CD14-positive monocyte (primary cell): Measurements from ENCODE around the gene ZNF277. TPM values are rescaled to one million over a fixed set of nuclear protein-coding genes. Genes with fewer than 3 reads are reported as not detected.
A peak's percentile ranks its signal among the peaks of the same experiment; 100 is the strongest.

Experiments used
- DNase-seq, 3 donors: peaks; one replicate each; pipeline ENCODE4 v3.0.0-alpha.2; 2011 to 2022
- H2AFZ ChIP-seq: 2 replicates; pipeline ENCODE4 v1.6.0; 2012; ENCODE audit warnings: mild to moderate bottlenecking, low read depth, low read length, inconsistent platforms; ENCODE audit not compliant: insufficient read depth, poor library complexity, severe bottlenecking
- H3K27ac ChIP-seq, 2 donors: 1 replicate in 1 of 2; 2 replicates in 1 of 2; pipeline ENCODE4 v1.5.1; 2012 to 2013; ENCODE audit warnings: low read length in 2 of 2, control low read depth in 1 of 2, inconsistent platforms in 1 of 2, low read depth in 1 of 2, mild to moderate bottlenecking in 1 of 2
- H3K27me3 ChIP-seq, 2 donors: one replicate each; pipeline versions ENCODE4 v1.6.0 to v1.6.1; 2011 to 2013; ENCODE audit warnings: low read length in 2 of 2; ENCODE audit not compliant: control insufficient read depth in 2 of 2, insufficient read depth in 2 of 2
- H3K36me3 ChIP-seq, 2 donors: replicated peaks in 1 of 2; 1 replicate in 1 of 2; 2 replicates in 1 of 2; pipeline versions ENCODE4 v1.5.1 to v1.6.1; 2012 to 2013; ENCODE audit warnings: low read length in 2 of 2, control low read depth in 1 of 2, inconsistent platforms in 1 of 2, mild to moderate bottlenecking in 1 of 2; ENCODE audit not compliant: insufficient read depth in 2 of 2, control insufficient read depth in 1 of 2
- H3K4me1 ChIP-seq, 2 donors: 1 replicate in 1 of 2; 2 replicates in 1 of 2; pipeline versions ENCODE4 v1.5.1 to v1.6.1; 2012 to 2013; ENCODE audit warnings: low read length in 2 of 2, control low read depth in 1 of 2, inconsistent platforms in 1 of 2, mild to moderate bottlenecking in 1 of 2, moderate library complexity in 1 of 2; ENCODE audit not compliant: insufficient read depth in 2 of 2, control insufficient read depth in 1 of 2
- H3K4me2 ChIP-seq: replicated peaks from 2 replicates; pipeline ENCODE3; 2012; ENCODE audit warnings: low read length, moderate library complexity, mild to moderate bottlenecking; ENCODE audit not compliant: poor library complexity, severe bottlenecking; ENCODE audit errors: extremely low read depth
- H3K4me3 ChIP-seq, 3 experiments: fragments of 200-600 bp in 1 of 3; sonication (generic) in 1 of 3; replicated peaks in 1 of 3; 1 replicate in 2 of 3; 2 replicates in 1 of 3; pipeline ENCODE4 v1.5.1; 2011 to 2013; ENCODE audit warnings: low read length in 3 of 3, mild to moderate bottlenecking in 3 of 3, control low read depth in 2 of 3, low read depth in 2 of 3, inconsistent platforms in 1 of 3, moderate library complexity in 1 of 3
- H3K79me2 ChIP-seq: 2 replicates; pipeline ENCODE4 v1.6.0; 2012; ENCODE audit warnings: mild to moderate bottlenecking, control low read depth, inconsistent platforms, low read length, moderate library complexity; ENCODE audit not compliant: insufficient read depth
- H3K9ac ChIP-seq: 2 replicates; pipeline ENCODE4 v1.6.0; 2017; ENCODE audit warnings: low read length, mild to moderate bottlenecking; ENCODE audit not compliant: insufficient read depth, poor library complexity, severe bottlenecking
- H3K9me3 ChIP-seq, 2 donors: replicated peaks in 1 of 2; 1 replicate in 1 of 2; 2 replicates in 1 of 2; pipeline versions ENCODE4 v1.5.1 to v1.6.1; 2012 to 2013; ENCODE audit warnings: low read length in 2 of 2, control low read depth in 1 of 2; ENCODE audit not compliant: control insufficient read depth in 1 of 2, insufficient read depth in 1 of 2
- H4K20me1 ChIP-seq: 2 replicates; pipeline ENCODE4 v1.6.0; 2012; ENCODE audit warnings: mild to moderate bottlenecking, low read length, control low read depth, moderate library complexity; ENCODE audit not compliant: insufficient read depth
- H3K27ac Mint-ChIP-seq, 7 donors: one replicate each; pipeline ENCODE4 v1.8.0; 2020; ENCODE audit warnings: mild to moderate bottlenecking in 7 of 7, mixed read lengths in 7 of 7, moderate library complexity in 6 of 7, inconsistent platforms in 2 of 7
- H3K27me3 Mint-ChIP-seq, 3 donors: one replicate each; pipeline ENCODE4 v1.8.0; 2021 to 2022; ENCODE audit warnings: low read depth in 3 of 3, mild to moderate bottlenecking in 3 of 3, mixed read lengths in 3 of 3, moderate library complexity in 3 of 3, inconsistent platforms in 1 of 3
- H3K36me3 Mint-ChIP-seq, 2 donors: one replicate each; pipeline ENCODE4 v1.8.0; 2020; ENCODE audit warnings: mixed read lengths in 2 of 2, inconsistent platforms in 1 of 2, mild to moderate bottlenecking in 1 of 2
- H3K4me1 Mint-ChIP-seq: one replicate; pipeline ENCODE4 v1.8.0; 2020; ENCODE audit warnings: mild to moderate bottlenecking, mixed read lengths
- H3K4me3 Mint-ChIP-seq, 2 donors: one replicate each; pipeline ENCODE4 v1.8.0; 2020; ENCODE audit warnings: mild to moderate bottlenecking in 2 of 2, mixed read lengths in 2 of 2, moderate library complexity in 1 of 2
- H3K9me3 Mint-ChIP-seq, 7 donors: one replicate each; pipeline ENCODE4 v1.8.0; 2020 to 2022; ENCODE audit warnings: mixed read lengths in 7 of 7, mild to moderate bottlenecking in 6 of 7, moderate library complexity in 6 of 7, inconsistent platforms in 2 of 7
- WGBS: methylation state at CpG from one replicate; pipeline ENCODE4 v1.1.5; 2013; ENCODE audit warnings: missing lambda C conversion rate; ENCODE audit not compliant: insufficient coverage; 5-methylcytosine and 5-hydroxymethylcytosine counted together
- intact Hi-C, 2 donors: fragments of 100-400 bp; cut with micrococcal nuclease; formaldehyde crosslinking; loops; one replicate each; pipeline versions ENCODE4 v1.15.0 to v1.15.1; 2023
- polyA plus RNA-seq, 3 donors: library from polyadenylated mRNA; depleted of rRNA in 1 of 3; unstranded in 2 of 3; stranded (reverse) in 1 of 3; fragments of 300-500 nt in 2 of 3; fragments of >200 nt in 1 of 3; fragmentation: Illumina TruSeq in 2 of 3; gene quantifications; 1 replicate in 2 of 3; 2 replicates in 1 of 3; pipeline ENCODE4 v1.2.3, GENCODE V29; 2012 to 2021
- TF ChIP-seq, protein P1 (sequence below): fragments of 200-600 bp; IDR thresholded peaks from one replicate; pipeline ENCODE4 v1.8.0; 2022; ENCODE audit warnings: antibody characterized with exemption, mild to moderate bottlenecking

Gene ZNF277
- polyA plus RNA-seq, 3 donors, result 17.5 to 20.7 (median 20.0) TPM

GRCh38 chr7:112206991-112207592, 597 bp downstream of the ZNF277 start:
- Histone ChIP-seq H3K79me2 (peaks cover 44% of the 10 kb centered on the region), H3K4me1 (peaks cover 23 to 28% of the 10 kb centered on the region in 2 donors), H4K20me1 (peaks cover 27% of the 10 kb centered on the region), H3K4me2 (peak overlapping the region; percentile 91), H3K27ac (peak overlapping the region; percentile 34 to 88), H3K36me3 (no peaks in the 10 kb centered on the region), H3K9me3 (no peaks in the 10 kb centered on the region), H3K9ac (peak overlapping the region; percentile 88), H2AFZ (peak overlapping the region; percentile 99), H3K27me3 (peaks cover 18 to 26% of the 10 kb centered on the region in 2 donors), H3K4me3 (peak overlapping the region; percentile 75 to 98 (median 94))
- Mint-ChIP-seq H3K36me3 (peaks cover 2 to 9% of the 10 kb centered on the region in 2 donors), H3K4me1 (peaks cover 41% of the 10 kb centered on the region), H3K9me3 (peaks cover 0 to 6% (median 0%) of the 10 kb centered on the region in 7 donors), H3K27ac (peak overlapping the region; percentile 88 to 97 (median 93)), H3K27me3 (peaks cover 15 to 24% (median 18%) of the 10 kb centered on the region in 3 donors), H3K4me3 (peak overlapping the region; percentile 98 to 100)
- TF ChIP-seq, protein P1, sequence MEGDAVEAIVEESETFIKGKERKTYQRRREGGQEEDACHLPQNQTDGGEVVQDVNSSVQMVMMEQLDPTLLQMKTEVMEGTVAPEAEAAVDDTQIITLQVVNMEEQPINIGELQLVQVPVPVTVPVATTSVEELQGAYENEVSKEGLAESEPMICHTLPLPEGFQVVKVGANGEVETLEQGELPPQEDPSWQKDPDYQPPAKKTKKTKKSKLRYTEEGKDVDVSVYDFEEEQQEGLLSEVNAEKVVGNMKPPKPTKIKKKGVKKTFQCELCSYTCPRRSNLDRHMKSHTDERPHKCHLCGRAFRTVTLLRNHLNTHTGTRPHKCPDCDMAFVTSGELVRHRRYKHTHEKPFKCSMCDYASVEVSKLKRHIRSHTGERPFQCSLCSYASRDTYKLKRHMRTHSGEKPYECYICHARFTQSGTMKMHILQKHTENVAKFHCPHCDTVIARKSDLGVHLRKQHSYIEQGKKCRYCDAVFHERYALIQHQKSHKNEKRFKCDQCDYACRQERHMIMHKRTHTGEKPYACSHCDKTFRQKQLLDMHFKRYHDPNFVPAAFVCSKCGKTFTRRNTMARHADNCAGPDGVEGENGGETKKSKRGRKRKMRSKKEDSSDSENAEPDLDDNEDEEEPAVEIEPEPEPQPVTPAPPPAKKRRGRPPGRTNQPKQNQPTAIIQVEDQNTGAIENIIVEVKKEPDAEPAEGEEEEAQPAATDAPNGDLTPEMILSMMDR, result no peak
- DNase-seq, result no peak
- 5% methylated on average over 4 of the region's 14 CpGs for WGBS
- intact Hi-C loops, result loop anchor here (5.0 to 10.0 kb wide), 5 partner anchors 125 to 248 kb away; partner anchors contain the start of gene IFRD1 (in 2 of the 2)

GRCh38 chr7:112207765-112208164, 1.3 kb downstream of the ZNF277 start:
- intact Hi-C loops, result loop anchor here (5.0 to 10.0 kb wide), 5 partner anchors 125 to 247 kb away; partner anchors contain the start of gene IFRD1 (in 2 of the 2)
- Mint-ChIP-seq H3K27me3 (peaks cover 15 to 22% (median 18%) of the 10 kb centered on the region in 3 donors), H3K4me3 (peak overlapping the region; percentile 98 to 100), H3K9me3 (peaks cover 0 to 6% (median 0%) of the 10 kb centered on the region in 7 donors), H3K36me3 (peaks cover 6 to 9% of the 10 kb centered on the region in 2 donors), H3K4me1 (peaks cover 40% of the 10 kb centered on the region), H3K27ac (peak overlapping the region in 1 of 7 donors; percentile 25)
- Histone ChIP-seq H4K20me1 (peaks cover 33% of the 10 kb centered on the region), H3K9ac (no peak overlapping the region), H3K4me1 (peaks cover 23 to 28% of the 10 kb centered on the region in 2 donors), H3K9me3 (no peaks in the 10 kb centered on the region), H3K27me3 (peaks cover 18 to 21% of the 10 kb centered on the region in 2 donors), H3K4me3 (peak overlapping the region in 1 of 3 experiments; percentile 98), H3K79me2 (peaks cover 51% of the 10 kb centered on the region), H2AFZ (no peak overlapping the region), H3K27ac (no peak overlapping the region), H3K36me3 (no peaks in the 10 kb centered on the region), H3K4me2 (peak overlapping the region; percentile 91)
- 100% methylated on average over 2 of the region's 6 CpGs for WGBS
- no peak for DNase-seq
- TF ChIP-seq, protein P1, result no peak
